ENCODE data around the gene HOXD11.

DNA sequence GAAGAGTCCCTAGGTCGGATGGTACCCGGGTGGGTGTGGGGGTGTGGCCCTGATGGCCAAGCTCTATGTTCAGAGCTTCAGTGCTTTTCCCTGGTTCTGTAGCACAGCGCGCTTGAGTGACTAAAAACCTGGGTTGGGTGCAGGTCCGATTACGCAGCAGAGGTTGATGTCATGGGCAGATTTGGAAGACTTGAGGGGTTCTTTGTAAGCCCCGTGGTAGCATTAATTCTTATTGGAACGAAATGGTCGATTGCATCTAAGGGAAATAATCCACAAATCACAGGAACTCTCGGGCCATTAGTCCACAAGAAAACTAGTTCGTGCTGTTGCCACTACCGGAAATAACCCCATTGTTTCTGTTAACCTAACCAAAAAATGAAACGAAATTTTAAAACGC, 31.4 kb downstream of the HOXD11 start:
- TF ChIP-seq MAFK (IDR thresholded peaks at IDR 0.05; ENCODE audit: low read depth, low read length): no peak
- TF ChIP-seq RFX5 (IDR thresholded peaks at IDR 0.05; ENCODE audit: low read depth, low read length): no peak
- no peak for TF ChIP-seq MXI1 (IDR thresholded peaks at IDR 0.05; ENCODE audit: borderline replicate concordance, low read depth, low read length)
